HepG2 (cell line): ENCODE results near the gene GMPPA. TPM values are rescaled to one million over a fixed set of nuclear protein-coding genes. Genes with fewer than 3 reads are reported as not detected.

Source experiments
- CBX1 ChIP-seq: IDR thresholded peaks from one replicate; pipeline ENCODE4 v1.6.1; 2016; ENCODE audit warnings: antibody characterized with exemption, low read depth
- FIP1L1 ChIP-seq: fragments of 200-400 bp; formaldehyde crosslinking; IDR thresholded peaks from 2 replicates; pipeline ENCODE4 v1.6.1; 2018; ENCODE audit warnings: low read depth, mild to moderate bottlenecking, low read length, moderate library complexity, borderline replicate concordance; ENCODE audit not compliant: insufficient read depth
- GZF1 ChIP-seq: sonication (generic); formaldehyde crosslinking; IDR thresholded peaks from 2 replicates; pipeline ENCODE4 v1.5.1; 2020; ENCODE audit warnings: mild to moderate bottlenecking, missing genetic modification reagents
- KDM2A ChIP-seq: sonication (generic); formaldehyde crosslinking; IDR thresholded peaks from 2 replicates; pipeline ENCODE4 v1.4.0; 2020; ENCODE audit warnings: low read depth, missing genetic modification reagents, borderline replicate concordance
- KDM6A ChIP-seq: IDR thresholded peaks from 2 replicates; pipeline ENCODE4 v1.6.1; 2016; ENCODE audit warnings: low read depth
- MZF1 ChIP-seq: sonication (generic); formaldehyde crosslinking; IDR thresholded peaks from 2 replicates; pipeline ENCODE4 v1.8.1; 2023; ENCODE audit warnings: mild to moderate bottlenecking, missing genetic modification reagents, borderline replicate concordance
- PHB2 ChIP-seq: fragments of 450-650 bp; IDR thresholded peaks from 2 replicates; pipeline ENCODE4 v1.6.1; 2018; ENCODE audit not compliant: partially characterized antibody
- SATB2 ChIP-seq: sonication (generic); formaldehyde crosslinking; IDR thresholded peaks from 2 replicates; pipeline ENCODE4 v1.5.0; 2020; ENCODE audit warnings: missing genetic modification reagents
- SIX1 ChIP-seq: sonication (generic); formaldehyde crosslinking; IDR thresholded peaks from 2 replicates; pipeline ENCODE4 v1.4.0; 2020; ENCODE audit warnings: missing genetic modification reagents, borderline replicate concordance
- SMC3 ChIP-seq: IDR thresholded peaks from 2 replicates; pipeline ENCODE4 v1.6.1; 2011; ENCODE audit warnings: low read length, improper control_type of control experiment
- SNAPC2 ChIP-seq: sonication (generic); formaldehyde crosslinking; IDR thresholded peaks from 2 replicates; pipeline ENCODE4 v1.8.1; 2022; ENCODE audit warnings: mild to moderate bottlenecking, missing genetic modification reagents
- YEATS2 ChIP-seq: sonication (generic); formaldehyde crosslinking; IDR thresholded peaks from 2 replicates; pipeline ENCODE4 v1.4.0; 2020; ENCODE audit warnings: missing genetic modification reagents, borderline replicate concordance
- ZBTB21 ChIP-seq: sonication (generic); formaldehyde crosslinking; IDR thresholded peaks from 2 replicates; pipeline ENCODE4 v1.4.0; 2020; ENCODE audit warnings: missing genetic modification reagents
- ZNF205 ChIP-seq: IDR thresholded peaks from 2 replicates; pipeline ENCODE4 v1.6.1; 2018; ENCODE audit warnings: missing biosample characterization, missing genetic modification reagents
- ZNF253 ChIP-seq: sonication (generic); formaldehyde crosslinking; IDR thresholded peaks from 2 replicates; pipeline ENCODE4 v1.8.0; 2022; ENCODE audit warnings: mild to moderate bottlenecking, missing genetic modification reagents, borderline replicate concordance
- ZNF44 ChIP-seq: sonication (generic); formaldehyde crosslinking; IDR thresholded peaks from 2 replicates; pipeline ENCODE4 v1.5.1; 2020; ENCODE audit warnings: mild to moderate bottlenecking, missing genetic modification reagents
- ZNF672 ChIP-seq: sonication (generic); formaldehyde crosslinking; IDR thresholded peaks from 2 replicates; pipeline ENCODE4 v1.8.1; 2022; ENCODE audit warnings: missing genetic modification reagents
- polyA plus RNA-seq, 8 experiments: library from polyadenylated mRNA; depleted of rRNA in 3 of 8; stranded (reverse) in 7 of 8; unstranded in 1 of 8; fragments of >200 nt; fragmentation: Illumina TruSeq in 4 of 8; extraction: Trizol in 4 of 8; gene quantifications; 2 replicates each; pipeline versions ENCODE4 v1.2.1 to v1.2.3, GENCODE V29; 2011 to 2016; ENCODE audit warnings: low read depth in 4 of 8, missing spikeins in 1 of 8, mixed read lengths in 1 of 8; ENCODE audit not compliant: insufficient read depth in 1 of 8
- total RNA-seq, 5 experiments: library from RNA; depleted of rRNA; stranded (reverse); fragments of >200 nt; fragmentation: Illumina TruSeq; extraction: Trizol; gene quantifications; 2 replicates each; pipeline ENCODE4 v1.2.3, GENCODE V29; 2016; ENCODE audit warnings: low read depth in 1 of 5
- TF ChIP-seq, protein P1 (sequence below): sonication (generic); formaldehyde crosslinking; IDR thresholded peaks from 2 replicates; pipeline ENCODE4 v1.5.1; 2020; ENCODE audit warnings: missing genetic modification reagents, mild to moderate bottlenecking, borderline replicate concordance
- TF ChIP-seq, protein P2 (sequence below): sonication (generic); formaldehyde crosslinking; IDR thresholded peaks from 2 replicates; pipeline ENCODE4 v1.5.0; 2020; ENCODE audit warnings: mild to moderate bottlenecking, missing genetic modification reagents, borderline replicate concordance
- TF ChIP-seq, protein P3 (sequence below): sonication (generic); formaldehyde crosslinking; IDR thresholded peaks from 2 replicates; pipeline ENCODE4 v1.5.0; 2020; ENCODE audit warnings: missing genetic modification reagents, mild to moderate bottlenecking, borderline replicate concordance
- TF ChIP-seq, protein P4 (sequence below): sonication (generic); formaldehyde crosslinking; IDR thresholded peaks from 2 replicates; pipeline ENCODE4 v1.4.0; 2020; ENCODE audit warnings: missing genetic modification reagents

The GMPPA gene
- total and polyA plus RNA-seq, 2 of the 13 experiments (the other 11 are each of a cell fraction or from before 2014, with no cell fraction given) = 81.1 to 106 TPM

GRCh38 chr2:219545943-219546352 is 47.3 kb downstream of the GMPPA start (continued):
- no peak for TF ChIP-seq SNAPC2 (CRISPR knock-in tag)
- no peak for TF ChIP-seq MZF1 (CRISPR knock-in tag)
- TF ChIP-seq SATB2 (CRISPR knock-in tag) = no peak
- no peak for TF ChIP-seq ZNF253 (CRISPR knock-in tag)
- TF ChIP-seq CBX1 = no peak
- TF ChIP-seq, protein P1, sequence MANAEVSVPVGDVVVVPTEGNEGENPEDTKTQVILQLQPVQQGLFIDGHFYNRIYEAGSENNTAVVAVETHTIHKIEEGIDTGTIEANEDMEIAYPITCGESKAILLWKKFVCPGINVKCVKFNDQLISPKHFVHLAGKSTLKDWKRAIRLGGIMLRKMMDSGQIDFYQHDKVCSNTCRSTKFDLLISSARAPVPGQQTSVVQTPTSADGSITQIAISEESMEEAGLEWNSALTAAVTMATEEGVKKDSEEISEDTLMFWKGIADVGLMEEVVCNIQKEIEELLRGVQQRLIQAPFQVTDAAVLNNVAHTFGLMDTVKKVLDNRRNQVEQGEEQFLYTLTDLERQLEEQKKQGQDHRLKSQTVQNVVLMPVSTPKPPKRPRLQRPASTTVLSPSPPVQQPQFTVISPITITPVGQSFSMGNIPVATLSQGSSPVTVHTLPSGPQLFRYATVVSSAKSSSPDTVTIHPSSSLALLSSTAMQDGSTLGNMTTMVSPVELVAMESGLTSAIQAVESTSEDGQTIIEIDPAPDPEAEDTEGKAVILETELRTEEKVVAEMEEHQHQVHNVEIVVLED (CRISPR knock-in tag) = peak; percentile 32; the same call in 1 of the 2 replicates
- no peak for TF ChIP-seq GZF1 (CRISPR knock-in tag)
- 0 out of 2 replicates have a peak, but pooled peaks have one; percentile 70 for TF ChIP-seq KDM2A (CRISPR knock-in tag)
- TF ChIP-seq ZNF205 (CRISPR knock-in tag) = peak; percentile 81; the same call in 1 of the 2 replicates
- TF ChIP-seq YEATS2 (CRISPR knock-in tag) = peak; percentile 76; the same call in 1 of the 2 replicates
- TF ChIP-seq SMC3 = peak; percentile 38
- no peak for TF ChIP-seq FIP1L1
- TF ChIP-seq ZNF44 (CRISPR knock-in tag) = no peak
- TF ChIP-seq, protein P2, sequence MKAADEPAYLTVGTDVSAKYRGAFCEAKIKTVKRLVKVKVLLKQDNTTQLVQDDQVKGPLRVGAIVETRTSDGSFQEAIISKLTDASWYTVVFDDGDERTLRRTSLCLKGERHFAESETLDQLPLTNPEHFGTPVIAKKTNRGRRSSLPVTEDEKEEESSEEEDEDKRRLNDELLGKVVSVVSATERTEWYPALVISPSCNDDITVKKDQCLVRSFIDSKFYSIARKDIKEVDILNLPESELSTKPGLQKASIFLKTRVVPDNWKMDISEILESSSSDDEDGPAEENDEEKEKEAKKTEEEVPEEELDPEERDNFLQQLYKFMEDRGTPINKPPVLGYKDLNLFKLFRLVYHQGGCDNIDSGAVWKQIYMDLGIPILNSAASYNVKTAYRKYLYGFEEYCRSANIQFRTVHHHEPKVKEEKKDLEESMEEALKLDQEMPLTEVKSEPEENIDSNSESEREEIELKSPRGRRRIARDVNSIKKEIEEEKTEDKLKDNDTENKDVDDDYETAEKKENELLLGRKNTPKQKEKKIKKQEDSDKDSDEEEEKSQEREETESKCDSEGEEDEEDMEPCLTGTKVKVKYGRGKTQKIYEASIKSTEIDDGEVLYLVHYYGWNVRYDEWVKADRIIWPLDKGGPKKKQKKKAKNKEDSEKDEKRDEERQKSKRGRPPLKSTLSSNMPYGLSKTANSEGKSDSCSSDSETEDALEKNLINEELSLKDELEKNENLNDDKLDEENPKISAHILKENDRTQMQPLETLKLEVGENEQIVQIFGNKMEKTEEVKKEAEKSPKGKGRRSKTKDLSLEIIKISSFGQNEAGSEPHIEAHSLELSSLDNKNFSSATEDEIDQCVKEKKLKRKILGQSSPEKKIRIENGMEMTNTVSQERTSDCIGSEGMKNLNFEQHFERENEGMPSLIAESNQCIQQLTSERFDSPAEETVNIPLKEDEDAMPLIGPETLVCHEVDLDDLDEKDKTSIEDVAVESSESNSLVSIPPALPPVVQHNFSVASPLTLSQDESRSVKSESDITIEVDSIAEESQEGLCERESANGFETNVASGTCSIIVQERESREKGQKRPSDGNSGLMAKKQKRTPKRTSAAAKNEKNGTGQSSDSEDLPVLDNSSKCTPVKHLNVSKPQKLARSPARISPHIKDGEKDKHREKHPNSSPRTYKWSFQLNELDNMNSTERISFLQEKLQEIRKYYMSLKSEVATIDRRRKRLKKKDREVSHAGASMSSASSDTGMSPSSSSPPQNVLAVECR (CRISPR knock-in tag) = peak; percentile 59; the same call in 1 of the 2 replicates
- TF ChIP-seq ZNF672 (CRISPR knock-in tag) = no peak
- peak; percentile 66 for TF ChIP-seq ZBTB21
- peak; percentile 77; the same call in 1 of the 2 replicates for TF ChIP-seq SIX1 (CRISPR knock-in tag)
- no peak for TF ChIP-seq PHB2
- TF ChIP-seq, protein P3, sequence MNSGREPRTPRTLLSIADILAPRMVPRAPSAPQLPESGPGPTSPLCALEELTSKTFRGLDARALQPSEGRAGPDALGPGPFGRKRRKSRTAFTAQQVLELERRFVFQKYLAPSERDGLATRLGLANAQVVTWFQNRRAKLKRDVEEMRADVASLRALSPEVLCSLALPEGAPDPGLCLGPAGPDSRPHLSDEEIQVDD (CRISPR knock-in tag) = no peak
- 0 out of 2 replicates have a peak, but pooled peaks have one; percentile 56 for TF ChIP-seq KDM6A (CRISPR knock-in tag)
- TF ChIP-seq, protein P4, sequence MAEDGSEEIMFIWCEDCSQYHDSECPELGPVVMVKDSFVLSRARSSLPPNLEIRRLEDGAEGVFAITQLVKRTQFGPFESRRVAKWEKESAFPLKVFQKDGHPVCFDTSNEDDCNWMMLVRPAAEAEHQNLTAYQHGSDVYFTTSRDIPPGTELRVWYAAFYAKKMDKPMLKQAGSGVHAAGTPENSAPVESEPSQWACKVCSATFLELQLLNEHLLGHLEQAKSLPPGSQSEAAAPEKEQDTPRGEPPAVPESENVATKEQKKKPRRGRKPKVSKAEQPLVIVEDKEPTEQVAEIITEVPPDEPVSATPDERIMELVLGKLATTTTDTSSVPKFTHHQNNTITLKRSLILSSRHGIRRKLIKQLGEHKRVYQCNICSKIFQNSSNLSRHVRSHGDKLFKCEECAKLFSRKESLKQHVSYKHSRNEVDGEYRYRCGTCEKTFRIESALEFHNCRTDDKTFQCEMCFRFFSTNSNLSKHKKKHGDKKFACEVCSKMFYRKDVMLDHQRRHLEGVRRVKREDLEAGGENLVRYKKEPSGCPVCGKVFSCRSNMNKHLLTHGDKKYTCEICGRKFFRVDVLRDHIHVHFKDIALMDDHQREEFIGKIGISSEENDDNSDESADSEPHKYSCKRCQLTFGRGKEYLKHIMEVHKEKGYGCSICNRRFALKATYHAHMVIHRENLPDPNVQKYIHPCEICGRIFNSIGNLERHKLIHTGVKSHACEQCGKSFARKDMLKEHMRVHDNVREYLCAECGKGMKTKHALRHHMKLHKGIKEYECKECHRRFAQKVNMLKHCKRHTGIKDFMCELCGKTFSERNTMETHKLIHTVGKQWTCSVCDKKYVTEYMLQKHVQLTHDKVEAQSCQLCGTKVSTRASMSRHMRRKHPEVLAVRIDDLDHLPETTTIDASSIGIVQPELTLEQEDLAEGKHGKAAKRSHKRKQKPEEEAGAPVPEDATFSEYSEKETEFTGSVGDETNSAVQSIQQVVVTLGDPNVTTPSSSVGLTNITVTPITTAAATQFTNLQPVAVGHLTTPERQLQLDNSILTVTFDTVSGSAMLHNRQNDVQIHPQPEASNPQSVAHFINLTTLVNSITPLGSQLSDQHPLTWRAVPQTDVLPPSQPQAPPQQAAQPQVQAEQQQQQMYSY (CRISPR knock-in tag) = 0 out of 2 replicates have a peak, but pooled peaks have one; percentile 68
